K562 (cell line): ENCODE results near the gene DNAJC8.
A peak's percentile ranks its signal among the peaks of the same experiment; 100 is the strongest.

Experiments used
- BHLHE40 ChIP-seq: IDR thresholded peaks from 2 replicates; pipeline ENCODE4 v1.6.1; 2011; ENCODE audit warnings: low read length, improper control_type of control experiment
- FOXA3 ChIP-seq, 2 experiments: fragments of 450-650 bp in 1 of 2; sonication (generic) in 1 of 2; formaldehyde crosslinking; IDR thresholded peaks in 1 of 2; conservative IDR thresholded peaks in 1 of 2; 2 replicates each; pipeline versions ENCODE4 v1.4.0 to v1.8.0; 2020 to 2022; ENCODE audit warnings: mild to moderate bottlenecking in 2 of 2, missing genetic modification reagents in 1 of 2
- FOXM1 ChIP-seq, 2 experiments: fragments of 450-650 bp in 1 of 2; sonication (generic) in 1 of 2; formaldehyde crosslinking in 1 of 2; IDR thresholded peaks; 2 replicates each; pipeline versions ENCODE4 v1.6.1 to v1.9.0; 2017 to 2022; ENCODE audit warnings: low read depth in 2 of 2, mild to moderate bottlenecking in 2 of 2, missing genetic modification reagents in 1 of 2, moderate library complexity in 1 of 2
- MBD2 ChIP-seq: sonication (generic); IDR thresholded peaks from 2 replicates; pipeline ENCODE4 v1.6.1; 2016; ENCODE audit warnings: low read depth, borderline replicate concordance
- NFRKB ChIP-seq: fragments of 450-650 bp; IDR thresholded peaks from 2 replicates; pipeline ENCODE4 v1.6.1; 2016; ENCODE audit warnings: low read depth
- RFX5 ChIP-seq: IDR thresholded peaks from 2 replicates; pipeline ENCODE4 v1.6.1; 2011; ENCODE audit warnings: low read depth, mild to moderate bottlenecking, improper control_type of control experiment, low read length
- SMC3 ChIP-seq: conservative IDR thresholded peaks from 2 replicates; pipeline ENCODE4 v1.6.1; 2011; ENCODE audit warnings: low read depth, low read length, improper control_type of control experiment; ENCODE audit not compliant: insufficient read depth
- SRF ChIP-seq, 2 experiments: fragments of 250-450, 450-650 bp in 1 of 2; sonication (Bioruptor Pico) in 1 of 2; sonication (generic) in 1 of 2; formaldehyde crosslinking; IDR thresholded peaks; 2 replicates each; pipeline versions ENCODE4 v1.5.0 to v1.5.1; 2020 to 2022; ENCODE audit warnings: mild to moderate bottlenecking in 1 of 2, missing genetic modification reagents in 1 of 2
- ZBTB1 ChIP-seq: sonication (generic); formaldehyde crosslinking; IDR thresholded peaks from 2 replicates; pipeline ENCODE4 v1.8.1; 2023; ENCODE audit warnings: missing genetic modification reagents, low read depth, mild to moderate bottlenecking, borderline replicate concordance
- ZFX ChIP-seq: sonication (generic); formaldehyde crosslinking; IDR thresholded peaks from 2 replicates; pipeline ENCODE4 v1.8.0; 2022; ENCODE audit warnings: mild to moderate bottlenecking, missing genetic modification reagents, moderate library complexity
- ZNF561 ChIP-seq: fragments of 450-650 bp; formaldehyde crosslinking; conservative IDR thresholded peaks from 2 replicates; pipeline ENCODE4 v1.4.0; 2020; ENCODE audit warnings: mild to moderate bottlenecking, moderate library complexity
- ZZZ3 ChIP-seq: fragments of 450-650 bp; IDR thresholded peaks from 2 replicates; pipeline ENCODE4 v1.6.1; 2016; ENCODE audit warnings: antibody characterized with exemption, mild to moderate bottlenecking, moderate library complexity
- TF ChIP-seq, protein P1 (sequence below), 3 experiments: IDR thresholded peaks in 2 of 3; conservative IDR thresholded peaks in 1 of 3; 2 replicates each; pipeline ENCODE4 v1.5.1; 2011 to 2012; ENCODE audit warnings: low read length in 3 of 3, mild to moderate bottlenecking in 3 of 3, control low read depth in 2 of 3, improper control_type of control experiment in 1 of 3, inconsistent platforms in 1 of 3, low read depth in 1 of 3, mixed read lengths in 1 of 3, moderate library complexity in 1 of 3; ENCODE audit not compliant: insufficient read depth in 2 of 3
- TF ChIP-seq, protein P2 (sequence below): sonication (generic); formaldehyde crosslinking; IDR thresholded peaks from 2 replicates; pipeline ENCODE4 v1.8.0; 2022; ENCODE audit warnings: mild to moderate bottlenecking, missing genetic modification reagents

DNA sequence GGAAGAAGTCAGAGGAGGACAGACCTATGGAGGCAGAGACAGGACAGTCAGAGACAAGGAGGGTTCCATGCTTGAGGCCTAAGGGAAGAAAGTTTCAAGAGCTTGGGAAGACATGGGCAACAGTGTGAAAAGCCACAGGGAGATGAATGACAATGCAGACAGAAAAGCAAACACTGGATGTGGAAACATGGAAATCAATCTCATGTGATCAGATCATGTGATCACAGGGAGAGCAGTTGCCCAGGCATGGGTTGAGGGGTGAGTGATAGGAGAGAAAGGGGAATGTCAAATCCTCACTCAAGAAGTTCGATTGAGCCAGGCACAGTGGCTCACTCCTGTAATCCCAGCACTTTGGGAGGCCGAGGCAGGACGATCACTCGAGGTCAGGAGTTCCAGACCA is 73.6 kb downstream of the DNAJC8 start:
- TF ChIP-seq SMC3: no peak
- no peak for TF ChIP-seq FOXM1 (IDR thresholded peaks at IDR 0.05; ENCODE audit: low read depth)
- TF ChIP-seq FOXM1 (CRISPR knock-in tag; IDR thresholded peaks at IDR 0.05; ENCODE audit: low read depth): no peak
- no peak for TF ChIP-seq BHLHE40
- TF ChIP-seq, protein P1, sequence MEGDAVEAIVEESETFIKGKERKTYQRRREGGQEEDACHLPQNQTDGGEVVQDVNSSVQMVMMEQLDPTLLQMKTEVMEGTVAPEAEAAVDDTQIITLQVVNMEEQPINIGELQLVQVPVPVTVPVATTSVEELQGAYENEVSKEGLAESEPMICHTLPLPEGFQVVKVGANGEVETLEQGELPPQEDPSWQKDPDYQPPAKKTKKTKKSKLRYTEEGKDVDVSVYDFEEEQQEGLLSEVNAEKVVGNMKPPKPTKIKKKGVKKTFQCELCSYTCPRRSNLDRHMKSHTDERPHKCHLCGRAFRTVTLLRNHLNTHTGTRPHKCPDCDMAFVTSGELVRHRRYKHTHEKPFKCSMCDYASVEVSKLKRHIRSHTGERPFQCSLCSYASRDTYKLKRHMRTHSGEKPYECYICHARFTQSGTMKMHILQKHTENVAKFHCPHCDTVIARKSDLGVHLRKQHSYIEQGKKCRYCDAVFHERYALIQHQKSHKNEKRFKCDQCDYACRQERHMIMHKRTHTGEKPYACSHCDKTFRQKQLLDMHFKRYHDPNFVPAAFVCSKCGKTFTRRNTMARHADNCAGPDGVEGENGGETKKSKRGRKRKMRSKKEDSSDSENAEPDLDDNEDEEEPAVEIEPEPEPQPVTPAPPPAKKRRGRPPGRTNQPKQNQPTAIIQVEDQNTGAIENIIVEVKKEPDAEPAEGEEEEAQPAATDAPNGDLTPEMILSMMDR (IDR thresholded peaks at IDR 0.05 in 2 of 3, conservative IDR thresholded peaks at IDR 0.05 in 1 of 3; ENCODE audit: insufficient read depth in 2 of 3, low read depth in 1 of 3, low read length in 3 of 3): no peak
- no peak for TF ChIP-seq ZNF561
- TF ChIP-seq MBD2: no peak
- TF ChIP-seq RFX5: no peak
- no peak for TF ChIP-seq SRF (CRISPR knock-in tag; IDR thresholded peaks at IDR 0.05)
- TF ChIP-seq ZBTB1: no peak
- no peak for TF ChIP-seq ZFX (CRISPR knock-in tag)
- no peak for TF ChIP-seq ZZZ3
- TF ChIP-seq NFRKB: no peak
- TF ChIP-seq FOXA3 (CRISPR knock-in tag; conservative IDR thresholded peaks at IDR 0.05 in 1 of 2, IDR thresholded peaks at IDR 0.05 in 1 of 2): peak in 1 of 2 experiments; percentile 50; a peak in 1 of 4 replicates
- TF ChIP-seq, protein P2, sequence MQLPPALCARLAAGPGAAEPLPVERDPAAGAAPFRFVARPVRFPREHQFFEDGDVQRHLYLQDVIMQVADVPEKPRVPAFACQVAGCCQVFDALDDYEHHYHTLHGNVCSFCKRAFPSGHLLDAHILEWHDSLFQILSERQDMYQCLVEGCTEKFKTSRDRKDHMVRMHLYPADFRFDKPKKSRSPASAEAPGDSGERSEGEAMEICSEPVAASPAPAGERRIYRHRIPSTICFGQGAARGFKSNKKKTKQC (CRISPR knock-in tag): no peak
